Uterus (tissue), 2 donors: ENCODE measurements around the gene BTBD6.
"Not testable (repeated sequence)": the region's sequence is repeated elsewhere in the genome, so short reads cannot be mapped to it uniquely, and the experiment has no call there.

Experiments
- POLR2A ChIP-seq, 2 donors: fragments of 450-650 bp; IDR thresholded peaks; one replicate each; pipeline ENCODE4 v1.6.1; 2016; ENCODE audit warnings: antibody characterized with exemption in 2 of 2, mild to moderate bottlenecking in 1 of 2, moderate library complexity in 1 of 2
- TF ChIP-seq, protein P1 (sequence below), 4 experiments: fragments of 200-600 bp in 2 of 4; fragments of 450-650 bp in 2 of 4; sonication (generic) in 2 of 4; IDR thresholded peaks; one replicate each; pipeline ENCODE4 v1.5.1; 2016 to 2019; ENCODE audit warnings: antibody characterized with exemption in 4 of 4, mild to moderate bottlenecking in 2 of 4, moderate library complexity in 1 of 4

DNA sequence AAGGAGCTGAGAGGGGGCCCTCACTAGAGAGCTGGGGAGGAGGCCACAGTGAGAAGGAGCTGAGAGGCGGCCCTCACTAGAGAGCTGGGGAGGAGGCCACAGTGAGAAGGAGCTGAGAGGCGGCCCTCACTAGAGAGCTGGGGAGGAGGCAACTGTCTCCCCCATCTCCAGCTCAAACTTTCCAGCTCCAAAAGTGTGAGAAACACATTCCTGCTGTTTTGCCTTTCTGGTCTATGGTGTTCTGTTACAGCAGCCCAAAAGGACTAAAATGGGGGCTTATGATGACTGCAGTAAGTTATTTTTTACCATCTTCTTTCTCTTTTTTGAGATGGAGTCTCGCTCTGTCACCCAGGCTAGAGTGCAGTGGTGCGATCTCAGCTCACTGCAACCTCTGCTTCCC is 29.1 kb downstream of the BTBD6 start:
- TF ChIP-seq, protein P1, sequence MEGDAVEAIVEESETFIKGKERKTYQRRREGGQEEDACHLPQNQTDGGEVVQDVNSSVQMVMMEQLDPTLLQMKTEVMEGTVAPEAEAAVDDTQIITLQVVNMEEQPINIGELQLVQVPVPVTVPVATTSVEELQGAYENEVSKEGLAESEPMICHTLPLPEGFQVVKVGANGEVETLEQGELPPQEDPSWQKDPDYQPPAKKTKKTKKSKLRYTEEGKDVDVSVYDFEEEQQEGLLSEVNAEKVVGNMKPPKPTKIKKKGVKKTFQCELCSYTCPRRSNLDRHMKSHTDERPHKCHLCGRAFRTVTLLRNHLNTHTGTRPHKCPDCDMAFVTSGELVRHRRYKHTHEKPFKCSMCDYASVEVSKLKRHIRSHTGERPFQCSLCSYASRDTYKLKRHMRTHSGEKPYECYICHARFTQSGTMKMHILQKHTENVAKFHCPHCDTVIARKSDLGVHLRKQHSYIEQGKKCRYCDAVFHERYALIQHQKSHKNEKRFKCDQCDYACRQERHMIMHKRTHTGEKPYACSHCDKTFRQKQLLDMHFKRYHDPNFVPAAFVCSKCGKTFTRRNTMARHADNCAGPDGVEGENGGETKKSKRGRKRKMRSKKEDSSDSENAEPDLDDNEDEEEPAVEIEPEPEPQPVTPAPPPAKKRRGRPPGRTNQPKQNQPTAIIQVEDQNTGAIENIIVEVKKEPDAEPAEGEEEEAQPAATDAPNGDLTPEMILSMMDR (IDR thresholded peaks at IDR 0.05), result not testable (repeated sequence)
- TF ChIP-seq POLR2A (IDR thresholded peaks at IDR 0.05), result not testable (repeated sequence)
